ENCODE results near the gene CACNA1E.

GRCh38 chr1:181651276-181651675, 168.0 kb downstream of the CACNA1E start:
- TF ChIP-seq, protein P1, sequence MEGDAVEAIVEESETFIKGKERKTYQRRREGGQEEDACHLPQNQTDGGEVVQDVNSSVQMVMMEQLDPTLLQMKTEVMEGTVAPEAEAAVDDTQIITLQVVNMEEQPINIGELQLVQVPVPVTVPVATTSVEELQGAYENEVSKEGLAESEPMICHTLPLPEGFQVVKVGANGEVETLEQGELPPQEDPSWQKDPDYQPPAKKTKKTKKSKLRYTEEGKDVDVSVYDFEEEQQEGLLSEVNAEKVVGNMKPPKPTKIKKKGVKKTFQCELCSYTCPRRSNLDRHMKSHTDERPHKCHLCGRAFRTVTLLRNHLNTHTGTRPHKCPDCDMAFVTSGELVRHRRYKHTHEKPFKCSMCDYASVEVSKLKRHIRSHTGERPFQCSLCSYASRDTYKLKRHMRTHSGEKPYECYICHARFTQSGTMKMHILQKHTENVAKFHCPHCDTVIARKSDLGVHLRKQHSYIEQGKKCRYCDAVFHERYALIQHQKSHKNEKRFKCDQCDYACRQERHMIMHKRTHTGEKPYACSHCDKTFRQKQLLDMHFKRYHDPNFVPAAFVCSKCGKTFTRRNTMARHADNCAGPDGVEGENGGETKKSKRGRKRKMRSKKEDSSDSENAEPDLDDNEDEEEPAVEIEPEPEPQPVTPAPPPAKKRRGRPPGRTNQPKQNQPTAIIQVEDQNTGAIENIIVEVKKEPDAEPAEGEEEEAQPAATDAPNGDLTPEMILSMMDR (conservative IDR thresholded peaks at IDR 0.05; ENCODE audit: low read length): no peak
- no peak for TF ChIP-seq EZH2phosphoT487 (IDR thresholded peaks at IDR 0.05; ENCODE audit: borderline replicate concordance, low read depth, low read length)

All from OCI-LY7 (cell line).